ENCODE data around the gene CEP112.
"Not testable (repeated sequence)": the region's sequence is repeated elsewhere in the genome, so short reads cannot be mapped to it uniquely, and the experiment has no call there.

The CEP112 gene

GRCh38 chr17:65711671-65712276 lies 480.2 kb downstream of the CEP112 start:
- no peak for DNase-seq
- intact Hi-C loops (cut with DNase I), result no loop called here

- DNase-seq, result no peak
- intact Hi-C loops (cut with DNase I), result no loop called here
Observed at GRCh38 chr17:65707780-65708179, 484.2 kb downstream of the CEP112 start.

- intact Hi-C loops (cut with DNase I), result no loop called here
- no peak for DNase-seq
Observed at GRCh38 chr17:65704731-65705130, 487.2 kb downstream of the CEP112 start.

- DNase-seq, result no peak
Observed at GRCh38 chr17:65703891-65704290, 488.0 kb downstream of the CEP112 start.

GRCh38 chr17:65699459-65699858 lies 492.5 kb downstream of the CEP112 start:
- intact Hi-C loops (cut with DNase I), result no loop called here
- no peak for DNase-seq

More at GRCh38 chr17:65703891-65704290, 488.0 kb downstream of the CEP112 start:
- intact Hi-C loops (cut with DNase I), result no loop called here

GRCh38 chr17:65698381-65699061 lies 493.4 kb downstream of the CEP112 start:
- no peak for DNase-seq
- intact Hi-C loops (cut with DNase I), result no loop called here

GRCh38 chr17:65697661-65698060 lies 494.3 kb downstream of the CEP112 start:
- intact Hi-C loops (cut with DNase I), result no loop called here

GRCh38 chr17:65696739-65697394 lies 495.1 kb downstream of the CEP112 start:
- DNase-seq, result no peak
- intact Hi-C loops (cut with DNase I), result no loop called here

More at GRCh38 chr17:65697661-65698060, 494.3 kb downstream of the CEP112 start:
- DNase-seq, result no peak

- intact Hi-C loops (cut with DNase I), result no loop called here
- DNase-seq, result no peak
Observed at GRCh38 chr17:65694601-65695000, 497.3 kb downstream of the CEP112 start.

- intact Hi-C loops (cut with DNase I), result no loop called here
- no peak for DNase-seq
Observed at GRCh38 chr17:65690626-65691310, 501.2 kb downstream of the CEP112 start.

GRCh38 chr17:65688307-65688706 lies 503.6 kb downstream of the CEP112 start:
- intact Hi-C loops (cut with DNase I), result no loop called here

GRCh38 chr17:65685110-65685509 lies 506.8 kb downstream of the CEP112 start:
- DNase-seq, result no peak
- intact Hi-C loops (cut with DNase I), result no loop called here

More at GRCh38 chr17:65688307-65688706, 503.6 kb downstream of the CEP112 start:
- peak in 1 of 10 donors; percentile 9 for DNase-seq

- intact Hi-C loops (cut with DNase I), result no loop called here
- DNase-seq, result no peak
Observed at GRCh38 chr17:65684631-65685030, 507.3 kb downstream of the CEP112 start.

GRCh38 chr17:65683428-65683827 lies 508.5 kb downstream of the CEP112 start:
- intact Hi-C loops (cut with DNase I), result no loop called here
- no peak for DNase-seq

- DNase-seq; intact Hi-C loops (cut with DNase I): not testable (repeated sequence)
Observed at GRCh38 chr17:65681763-65682162, 510.2 kb downstream of the CEP112 start.

- no peak for DNase-seq
- intact Hi-C loops (cut with DNase I), result no loop called here
Observed at GRCh38 chr17:65679165-65679845, 512.6 kb downstream of the CEP112 start.

- intact Hi-C loops (cut with DNase I), result no loop called here
- peak in 1 of 10 donors; percentile 19 for DNase-seq
Observed at GRCh38 chr17:65678546-65678945, 513.4 kb downstream of the CEP112 start.

- intact Hi-C loops (cut with DNase I), result no loop called here
- no peak for DNase-seq
Observed at GRCh38 chr17:65677932-65678331, 514.0 kb downstream of the CEP112 start.

GRCh38 chr17:65674246-65675045 lies 517.5 kb downstream of the CEP112 start:
- intact Hi-C loops (cut with DNase I), result no loop called here
- DNase-seq, result no peak

Data from posterior cingulate gyrus (tissue), 11 donors.